ENCODE data around the gene ZNF107.

ZNF107 gene

DNA sequence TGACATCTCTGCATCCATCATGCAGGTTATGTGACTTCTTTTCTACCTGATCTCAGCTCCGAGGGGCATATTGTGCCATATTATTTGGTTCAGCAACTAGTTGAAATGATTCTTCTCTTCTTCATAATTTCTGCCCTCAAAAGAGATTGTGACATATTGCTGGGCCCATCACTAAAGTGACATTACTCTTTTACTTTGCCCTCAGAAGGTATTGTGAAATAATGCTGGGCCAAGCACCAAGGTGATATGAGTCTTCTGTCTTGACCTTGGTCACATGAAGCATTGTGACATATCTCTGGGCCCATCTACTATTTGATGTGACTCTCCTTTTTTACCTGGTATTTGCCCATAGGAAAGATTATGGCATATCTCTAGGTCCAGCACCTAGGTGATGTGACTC lies 33.9 kb upstream of the ZNF107 start:
- H3K36me3 ChIP-seq (ENCODE audit: control insufficient read depth, low read length) = no peaks in the 10 kb centered on the region
- H3F3A ChIP-seq (ENCODE audit: control insufficient read depth, insufficient read depth) = no peaks in the 10 kb centered on the region
- no peak for TF ChIP-seq EZH2phosphoT487 (IDR thresholded peaks at IDR 0.05; ENCODE audit: borderline replicate concordance, low read length)
- TF ChIP-seq, protein P1, sequence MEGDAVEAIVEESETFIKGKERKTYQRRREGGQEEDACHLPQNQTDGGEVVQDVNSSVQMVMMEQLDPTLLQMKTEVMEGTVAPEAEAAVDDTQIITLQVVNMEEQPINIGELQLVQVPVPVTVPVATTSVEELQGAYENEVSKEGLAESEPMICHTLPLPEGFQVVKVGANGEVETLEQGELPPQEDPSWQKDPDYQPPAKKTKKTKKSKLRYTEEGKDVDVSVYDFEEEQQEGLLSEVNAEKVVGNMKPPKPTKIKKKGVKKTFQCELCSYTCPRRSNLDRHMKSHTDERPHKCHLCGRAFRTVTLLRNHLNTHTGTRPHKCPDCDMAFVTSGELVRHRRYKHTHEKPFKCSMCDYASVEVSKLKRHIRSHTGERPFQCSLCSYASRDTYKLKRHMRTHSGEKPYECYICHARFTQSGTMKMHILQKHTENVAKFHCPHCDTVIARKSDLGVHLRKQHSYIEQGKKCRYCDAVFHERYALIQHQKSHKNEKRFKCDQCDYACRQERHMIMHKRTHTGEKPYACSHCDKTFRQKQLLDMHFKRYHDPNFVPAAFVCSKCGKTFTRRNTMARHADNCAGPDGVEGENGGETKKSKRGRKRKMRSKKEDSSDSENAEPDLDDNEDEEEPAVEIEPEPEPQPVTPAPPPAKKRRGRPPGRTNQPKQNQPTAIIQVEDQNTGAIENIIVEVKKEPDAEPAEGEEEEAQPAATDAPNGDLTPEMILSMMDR (IDR thresholded peaks at IDR 0.05; ENCODE audit: low read depth, low read length, poor library complexity, severe bottlenecking) = no peak
- no peaks in the 10 kb centered on the region for H3K27me3 ChIP-seq (ENCODE audit: control insufficient read depth, low read length)
- no peaks in the 10 kb centered on the region for H3K4me1 ChIP-seq (ENCODE audit: control insufficient read depth, low read length)
- H3K79me2 ChIP-seq (ENCODE audit: control insufficient read depth, low read length) = no peaks in the 10 kb centered on the region
- H3K9me2 ChIP-seq (replicated peaks; ENCODE audit: control insufficient read depth, low read length) = no peaks in the 10 kb centered on the region
- no peaks in the 10 kb centered on the region for H4K20me1 ChIP-seq (ENCODE audit: control insufficient read depth, insufficient read depth, low read depth, low read length)
- no peak overlapping the region for H3K4me2 ChIP-seq (ENCODE audit: low read length)
- H3K27ac ChIP-seq (ENCODE audit: low read depth, low read length) = no peak overlapping the region
- H3K4me3 ChIP-seq (ENCODE audit: low read length) = no peak overlapping the region
- H3K9me3 ChIP-seq (ENCODE audit: control insufficient read depth, insufficient read depth, low read length) = peaks cover 4% of the 10 kb centered on the region; the same call in 1 of the 2 replicates

DNA sequence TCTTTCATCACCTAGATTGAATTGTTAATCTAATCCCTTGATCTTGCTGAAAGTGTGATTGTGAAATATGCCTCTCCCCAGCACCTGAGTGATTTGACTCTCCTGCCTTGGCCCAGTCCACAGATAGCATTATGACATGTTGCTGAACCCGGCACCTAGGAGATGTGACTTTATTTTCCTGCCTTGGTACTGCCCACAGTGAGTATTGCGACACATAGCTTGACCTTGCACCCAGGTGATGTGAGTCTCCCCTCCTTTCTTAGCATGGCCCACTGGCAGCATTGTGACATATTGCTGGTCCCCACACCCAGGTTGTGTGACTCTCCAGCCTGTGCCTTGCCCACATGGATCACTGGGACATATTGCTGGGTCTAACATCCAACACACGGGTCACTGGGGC lies 32.5 kb upstream of the ZNF107 start:
- Histone ChIP-seq H3K27me3 (ENCODE audit: control insufficient read depth, low read length) (no peaks in the 10 kb centered on the region), H3K9me2 (replicated peaks; ENCODE audit: control insufficient read depth, low read length) (no peaks in the 10 kb centered on the region), H3K4me3 (ENCODE audit: low read length) (no peak overlapping the region), H3K9me3 (ENCODE audit: control insufficient read depth, insufficient read depth, low read length) (peaks cover 4% of the 10 kb centered on the region; the same call in 1 of the 2 replicates), H3K4me1 (ENCODE audit: control insufficient read depth, low read length) (no peaks in the 10 kb centered on the region), H3F3A (ENCODE audit: control insufficient read depth, insufficient read depth) (no peaks in the 10 kb centered on the region), H4K20me1 (ENCODE audit: control insufficient read depth, insufficient read depth, low read depth, low read length) (no peaks in the 10 kb centered on the region), H3K27ac (ENCODE audit: low read depth, low read length) (no peak overlapping the region), H3K36me3 (ENCODE audit: control insufficient read depth, low read length) (no peaks in the 10 kb centered on the region), H3K4me2 (ENCODE audit: low read length) (no peak overlapping the region), H3K79me2 (ENCODE audit: control insufficient read depth, low read length) (no peaks in the 10 kb centered on the region)
- no peak for TF ChIP-seq EZH2phosphoT487 (IDR thresholded peaks at IDR 0.05; ENCODE audit: borderline replicate concordance, low read length)
- TF ChIP-seq, protein P1 (IDR thresholded peaks at IDR 0.05; ENCODE audit: low read depth, low read length, poor library complexity, severe bottlenecking) = no peak

DNA sequence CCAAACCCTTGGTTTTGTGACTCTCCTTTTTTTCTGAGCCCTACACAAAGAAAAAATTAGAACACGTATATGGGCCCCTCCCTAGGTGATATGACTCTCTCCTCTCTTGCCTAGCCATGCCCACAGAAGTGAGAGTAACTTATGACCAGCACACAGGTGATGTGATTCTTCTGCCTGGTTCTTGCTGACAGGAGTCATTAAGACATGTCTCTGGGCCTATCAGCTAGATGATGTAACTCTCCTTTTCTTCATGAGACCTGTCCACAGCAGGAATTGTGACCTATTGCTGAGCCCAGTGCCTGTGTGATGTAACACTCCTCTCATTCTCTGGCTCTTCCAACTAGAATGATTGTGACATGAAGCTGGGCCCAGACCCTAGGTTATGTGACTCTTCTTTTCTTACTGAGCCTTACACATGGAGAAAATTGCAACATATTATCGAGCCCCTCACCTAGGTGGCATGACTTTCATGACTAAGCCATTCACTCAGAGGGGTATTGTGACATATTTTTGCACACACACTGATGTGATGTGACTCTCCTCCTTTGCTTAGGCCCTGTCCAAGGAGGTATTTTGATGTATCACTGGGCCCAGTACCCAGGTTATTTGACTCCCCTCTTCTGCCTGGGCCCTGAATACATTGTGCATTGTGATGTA lies 31.4 kb upstream of the ZNF107 start:
- no peaks in the 10 kb centered on the region for H3K27me3 ChIP-seq (ENCODE audit: control insufficient read depth, low read length)
- no peaks in the 10 kb centered on the region for H3K36me3 ChIP-seq (ENCODE audit: control insufficient read depth, low read length)
- no peaks in the 10 kb centered on the region for H3F3A ChIP-seq (ENCODE audit: control insufficient read depth, insufficient read depth)
- no peaks in the 10 kb centered on the region for H3K79me2 ChIP-seq (ENCODE audit: control insufficient read depth, low read length)
- no peaks in the 10 kb centered on the region for H4K20me1 ChIP-seq (ENCODE audit: control insufficient read depth, insufficient read depth, low read depth, low read length)
- TF ChIP-seq, protein P1 (IDR thresholded peaks at IDR 0.05; ENCODE audit: low read depth, low read length, poor library complexity, severe bottlenecking) = no peak
- TF ChIP-seq EZH2phosphoT487 (IDR thresholded peaks at IDR 0.05; ENCODE audit: borderline replicate concordance, low read length) = no peak
- H3K9me2 ChIP-seq (replicated peaks; ENCODE audit: control insufficient read depth, low read length) = no peaks in the 10 kb centered on the region
- no peak overlapping the region for H3K4me3 ChIP-seq (ENCODE audit: low read length)
- no peak overlapping the region for H3K27ac ChIP-seq (ENCODE audit: low read depth, low read length)
- H3K9me3 ChIP-seq (ENCODE audit: control insufficient read depth, insufficient read depth, low read length) = peaks cover 4% of the 10 kb centered on the region; the same call in 1 of the 2 replicates
- H3K4me2 ChIP-seq (ENCODE audit: low read length) = no peak overlapping the region
- no peaks in the 10 kb centered on the region for H3K4me1 ChIP-seq (ENCODE audit: control insufficient read depth, low read length)

Data from DOHH2 (cell line).